Subcutaneous adipose tissue (tissue), 4 donors: ENCODE data around the gene TAGLN3. TPM values are rescaled to one million over a fixed set of nuclear protein-coding genes. Genes with fewer than 3 reads are reported as not detected.

Experiments used
- total RNA-seq, 4 donors: library from RNA; depleted of rRNA; stranded (reverse); fragments of >200 nt; gene quantifications; one replicate each; pipeline ENCODE4 v1.1.0, GENCODE V29; 2016
- TF ChIP-seq, protein P1 (sequence below): fragments of 450-650 bp; IDR thresholded peaks from one replicate; pipeline ENCODE4 v1.5.1; 2016; ENCODE audit warnings: low read depth, mild to moderate bottlenecking, control low read depth, antibody characterized with exemption, moderate library complexity

Gene TAGLN3
- total RNA-seq, 4 donors from 2014 or later, result not detected

DNA sequence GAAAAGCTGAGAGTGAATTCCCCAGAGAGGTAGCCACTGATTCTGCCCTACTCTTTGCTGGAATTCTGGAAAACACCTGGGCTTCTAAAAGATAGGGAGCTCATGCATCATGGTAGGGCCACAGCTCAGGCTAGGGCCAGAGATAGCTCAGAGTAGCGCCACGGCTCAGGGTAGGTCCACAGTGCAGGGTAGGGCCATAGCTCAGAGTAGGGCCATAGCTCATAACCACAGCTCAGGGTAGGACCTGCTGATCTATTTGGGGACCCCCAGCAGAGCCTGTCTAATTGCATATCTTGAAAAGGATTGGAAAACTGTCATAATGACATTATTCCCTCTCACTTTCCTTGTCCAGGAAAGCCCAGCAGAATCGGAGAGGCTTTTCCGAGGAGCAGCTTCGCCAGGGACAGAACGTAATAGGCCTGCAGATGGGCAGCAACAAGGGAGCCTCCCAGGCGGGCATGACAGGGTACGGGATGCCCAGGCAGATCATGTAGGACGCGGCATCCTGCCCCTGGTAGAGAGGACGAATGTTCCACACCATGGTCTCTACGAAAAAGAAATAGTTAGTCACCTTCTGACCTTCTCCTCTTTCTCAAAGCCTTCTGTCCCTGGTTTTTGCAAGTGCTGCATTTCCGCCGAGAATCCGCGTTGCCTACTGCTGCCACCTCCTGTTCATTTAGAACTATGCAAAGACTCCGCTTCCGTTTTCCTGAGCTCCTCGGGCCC lies 14.5 kb downstream of the TAGLN3 start:
- TF ChIP-seq, protein P1, sequence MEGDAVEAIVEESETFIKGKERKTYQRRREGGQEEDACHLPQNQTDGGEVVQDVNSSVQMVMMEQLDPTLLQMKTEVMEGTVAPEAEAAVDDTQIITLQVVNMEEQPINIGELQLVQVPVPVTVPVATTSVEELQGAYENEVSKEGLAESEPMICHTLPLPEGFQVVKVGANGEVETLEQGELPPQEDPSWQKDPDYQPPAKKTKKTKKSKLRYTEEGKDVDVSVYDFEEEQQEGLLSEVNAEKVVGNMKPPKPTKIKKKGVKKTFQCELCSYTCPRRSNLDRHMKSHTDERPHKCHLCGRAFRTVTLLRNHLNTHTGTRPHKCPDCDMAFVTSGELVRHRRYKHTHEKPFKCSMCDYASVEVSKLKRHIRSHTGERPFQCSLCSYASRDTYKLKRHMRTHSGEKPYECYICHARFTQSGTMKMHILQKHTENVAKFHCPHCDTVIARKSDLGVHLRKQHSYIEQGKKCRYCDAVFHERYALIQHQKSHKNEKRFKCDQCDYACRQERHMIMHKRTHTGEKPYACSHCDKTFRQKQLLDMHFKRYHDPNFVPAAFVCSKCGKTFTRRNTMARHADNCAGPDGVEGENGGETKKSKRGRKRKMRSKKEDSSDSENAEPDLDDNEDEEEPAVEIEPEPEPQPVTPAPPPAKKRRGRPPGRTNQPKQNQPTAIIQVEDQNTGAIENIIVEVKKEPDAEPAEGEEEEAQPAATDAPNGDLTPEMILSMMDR, result no peak

DNA sequence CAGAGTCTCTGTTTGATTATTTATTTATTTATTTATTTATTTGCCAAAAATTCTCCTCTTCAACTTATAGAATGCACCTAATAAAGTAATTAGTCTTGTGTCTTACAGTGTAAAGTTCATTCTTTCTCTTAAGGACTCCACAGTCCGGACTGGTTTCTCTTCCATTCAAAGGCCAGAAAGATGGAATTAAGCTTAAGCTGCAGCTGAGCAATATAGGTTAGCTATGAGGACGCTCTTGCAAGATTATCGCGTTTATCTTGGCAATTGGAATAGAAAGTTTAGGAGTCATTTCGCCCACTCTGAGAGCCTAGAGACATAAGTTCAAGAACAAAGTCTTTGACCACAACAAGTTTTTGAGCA lies 15.0 kb downstream of the TAGLN3 start:
- TF ChIP-seq, protein P1, result no peak

DNA sequence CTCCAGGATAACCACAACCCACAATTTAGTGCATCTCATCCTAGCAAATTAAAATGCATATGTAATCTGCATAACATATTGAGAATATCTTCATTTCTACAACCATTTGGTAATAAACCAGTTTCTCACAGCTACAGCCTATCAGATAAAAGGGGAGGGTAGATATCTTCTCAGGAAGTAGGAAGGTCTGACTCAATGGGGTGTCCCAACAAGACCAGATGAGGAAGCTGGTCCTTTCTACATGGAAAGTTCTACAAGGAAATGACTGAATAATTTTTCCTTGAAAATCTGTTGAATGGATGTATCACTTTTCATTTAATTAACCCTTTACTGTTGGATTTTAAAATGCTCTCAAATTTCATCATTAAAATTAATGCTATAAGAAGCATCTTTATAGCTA lies 18.4 kb downstream of the TAGLN3 start:
- TF ChIP-seq, protein P1, result no peak

DNA sequence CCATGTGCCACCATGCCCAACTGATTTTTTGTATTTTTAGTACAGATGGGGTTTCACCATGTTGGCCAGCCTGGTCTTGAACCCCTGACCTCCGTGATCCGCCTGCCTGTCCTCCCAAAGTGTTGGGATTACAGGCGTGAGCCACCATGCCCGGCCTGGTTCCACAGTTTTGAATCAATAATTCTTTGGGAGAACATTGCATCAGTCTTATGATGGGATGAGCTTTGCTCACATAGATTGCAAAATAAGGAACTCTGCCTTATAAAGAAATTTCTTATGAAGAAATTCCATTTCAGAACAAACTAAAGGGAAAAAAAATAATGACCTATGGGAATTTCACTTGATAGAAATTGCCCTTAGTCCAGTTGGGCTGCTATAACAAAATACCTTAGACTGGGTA lies 20.0 kb downstream of the TAGLN3 start:
- TF ChIP-seq, protein P1, result no peak

DNA sequence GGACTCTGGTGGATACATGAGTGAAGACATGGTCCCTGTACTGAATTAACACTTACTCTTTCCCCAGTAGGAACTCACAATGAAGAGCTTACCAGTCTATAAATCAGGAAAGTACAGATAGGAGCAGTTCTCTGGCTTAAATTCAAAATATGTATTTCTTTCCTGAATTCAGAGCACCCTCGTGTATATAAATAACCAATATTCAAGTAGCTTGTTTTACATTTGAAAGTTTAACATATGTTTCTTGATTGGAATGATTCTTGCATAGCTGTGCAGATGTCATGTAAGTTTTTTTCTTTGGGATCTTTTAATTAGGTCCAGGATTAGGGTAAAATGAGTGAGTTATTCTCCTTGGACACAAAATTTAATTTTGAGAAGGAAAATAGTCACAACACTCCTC lies 21.0 kb downstream of the TAGLN3 start:
- TF ChIP-seq, protein P1, result no peak

DNA sequence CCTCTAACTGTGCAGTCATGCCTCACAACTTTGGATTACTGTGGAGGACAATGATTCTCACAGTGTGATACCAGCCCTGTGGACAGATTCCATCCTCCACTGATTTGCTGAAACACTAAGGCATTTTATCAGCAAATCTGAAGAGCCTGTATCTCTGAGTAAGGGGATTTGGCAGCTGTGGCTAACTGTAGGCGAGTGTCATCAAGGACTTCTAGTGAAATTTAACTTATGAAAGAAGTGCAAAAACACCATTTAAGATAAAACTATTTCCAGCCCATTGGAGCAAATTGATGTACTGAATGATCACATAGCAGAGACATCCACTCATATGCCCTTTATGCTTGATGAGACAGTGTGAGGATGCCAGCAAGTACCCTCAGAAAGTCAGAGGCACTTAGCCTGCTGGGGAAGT lies 22.0 kb downstream of the TAGLN3 start:
- TF ChIP-seq, protein P1, result no peak

DNA sequence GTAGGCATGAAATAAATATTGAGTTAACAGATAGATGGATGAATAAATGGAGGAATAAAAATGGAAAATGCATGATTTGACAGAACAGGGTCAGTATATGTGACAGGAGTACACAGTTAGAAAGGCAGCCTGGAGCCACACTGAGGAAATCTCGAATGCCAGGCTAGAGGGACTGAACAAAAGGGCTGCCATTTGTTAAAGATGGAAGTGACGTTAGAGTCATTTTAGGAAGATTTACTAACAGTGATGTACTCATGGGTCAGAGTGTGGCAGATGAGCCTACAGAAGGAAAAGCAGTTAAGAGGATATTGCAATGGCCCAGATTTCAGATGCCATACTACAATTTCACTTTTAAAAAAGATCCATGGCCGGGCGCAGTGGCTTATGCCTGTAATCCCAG lies 28.4 kb downstream of the TAGLN3 start:
- TF ChIP-seq, protein P1, result no peak
